Adrenal gland (tissue), 5 donors: ENCODE results near the gene FAM161A.

Source experiments
- CTCF ChIP-seq, 6 experiments: fragments of 450-650 bp in 4 of 6; fragments of 200-600 bp in 2 of 6; sonication (generic) in 1 of 6; IDR thresholded peaks; 1 replicate in 5 of 6; 2 replicates in 1 of 6; pipeline versions ENCODE4 v1.5.1 to v1.8.0; 2016 to 2021; ENCODE audit warnings: antibody characterized with exemption in 6 of 6, mild to moderate bottlenecking in 2 of 6, moderate library complexity in 1 of 6
- POLR2A ChIP-seq, 2 donors: fragments of 450-650 bp; IDR thresholded peaks; one replicate each; pipeline ENCODE4 v1.6.1; 2017; ENCODE audit warnings: antibody characterized with exemption in 2 of 2, mild to moderate bottlenecking in 2 of 2, moderate library complexity in 1 of 2
- donor health status: DM: no; HTN: no; CAD: no.

- no peak for TF ChIP-seq POLR2A (IDR thresholded peaks at IDR 0.05)
- TF ChIP-seq CTCF (IDR thresholded peaks at IDR 0.05) = no peak
Observed at GRCh38 chr2:61845320-61845719, 8.5 kb downstream of the FAM161A start.
